Glomerular endothelial cell (primary cell): Measurements from ENCODE around the gene MCU. TPM values are rescaled to one million over a fixed set of nuclear protein-coding genes. Genes with fewer than 3 reads are reported as not detected.
"Not testable (repeated sequence)": the region's sequence is repeated elsewhere in the genome, so short reads cannot be mapped to it uniquely, and the experiment has no call there.

Source experiments
- DNase-seq: peaks from one replicate; pipeline ENCODE4 v3.0.0-alpha.2; 2011; ENCODE audit warnings: low read depth, low spot score; ENCODE audit errors: extremely low read depth
- total RNA-seq: library from RNA; depleted of rRNA; stranded (reverse); fragments of >200 nt; gene quantifications from 2 replicates; pipeline ENCODE4 v1.2.3, GENCODE V29; 2015

The MCU gene
- total RNA-seq, 1 donor from 2014 or later = 24.6 TPM

- no peak for DNase-seq
These were observed 195.1 kb downstream of the MCU start for GRCh38 chr10:72887043-72887442.

- no peak for DNase-seq
These were observed 196.3 kb downstream of the MCU start for GRCh38 chr10:72888151-72888638.

- no peak for DNase-seq
These were observed 197.5 kb downstream of the MCU start for GRCh38 chr10:72889391-72889831.

GRCh38 chr10:72890086-72890485 is 198.1 kb downstream of the MCU start:
- no peak for DNase-seq

GRCh38 chr10:72893136-72893798 is 201.3 kb downstream of the MCU start, which contains the start of gene OIT3:
TSS of gene OIT3 (plus strand) at chr10:72893739. CDS start at chr10:72893799, 60 bp downstream.
- no peak for DNase-seq

DNA sequence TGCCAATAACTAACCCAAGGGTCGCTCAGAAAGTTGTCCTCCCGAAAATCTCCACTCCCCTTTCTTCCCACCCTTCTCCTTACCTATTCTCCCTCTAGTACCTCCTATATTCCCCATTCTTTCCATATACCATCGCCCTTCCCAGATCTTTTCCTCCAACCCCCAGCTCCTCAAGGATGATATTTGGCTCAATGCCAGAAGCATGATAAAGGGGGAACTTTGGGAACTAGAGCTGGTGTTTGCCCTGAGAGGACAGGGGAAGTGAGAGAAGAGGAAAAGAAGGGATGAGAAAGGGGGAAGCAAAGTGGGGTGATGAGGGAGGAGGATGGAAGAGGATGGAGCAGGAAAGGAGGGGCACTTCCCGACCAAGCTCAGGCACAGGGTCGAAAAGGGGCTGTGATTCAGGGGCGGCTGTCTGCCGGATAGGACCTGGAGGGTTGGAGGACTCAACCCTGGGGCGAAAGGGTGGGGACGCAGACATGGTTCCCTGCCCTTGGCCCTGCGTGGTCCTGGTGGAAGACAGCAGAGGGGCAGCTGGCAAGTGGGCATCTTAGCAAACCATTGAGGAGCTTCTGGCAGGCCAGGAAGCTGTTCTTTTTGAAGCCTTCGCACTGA is 203.4 kb downstream of the MCU start:
- no peak for DNase-seq

DNA sequence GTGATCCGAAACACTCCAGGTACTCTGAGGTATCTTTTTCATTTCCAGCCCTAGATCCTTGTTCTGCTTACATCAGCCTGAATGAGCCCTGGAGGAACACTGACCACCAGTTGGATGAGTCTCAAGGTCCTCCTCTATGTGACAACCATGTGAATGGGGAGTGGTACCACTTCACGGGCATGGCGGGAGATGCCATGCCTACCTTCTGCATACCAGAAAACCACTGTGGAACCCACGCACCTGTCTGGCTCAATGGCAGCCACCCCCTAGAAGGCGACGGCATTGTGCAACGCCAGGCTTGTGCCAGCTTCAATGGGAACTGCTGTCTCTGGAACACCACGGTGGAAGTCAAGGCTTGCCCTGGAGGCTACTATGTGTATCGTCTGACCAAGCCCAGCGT is 206.7 kb downstream of the MCU start:
- DNase-seq = no peak

GRCh38 chr10:72899545-72899944 is 207.6 kb downstream of the MCU start:
- no peak for DNase-seq

- DNase-seq = not testable (repeated sequence)
These were observed 212.1 kb downstream of the MCU start for GRCh38 chr10:72903941-72904446.

DNA sequence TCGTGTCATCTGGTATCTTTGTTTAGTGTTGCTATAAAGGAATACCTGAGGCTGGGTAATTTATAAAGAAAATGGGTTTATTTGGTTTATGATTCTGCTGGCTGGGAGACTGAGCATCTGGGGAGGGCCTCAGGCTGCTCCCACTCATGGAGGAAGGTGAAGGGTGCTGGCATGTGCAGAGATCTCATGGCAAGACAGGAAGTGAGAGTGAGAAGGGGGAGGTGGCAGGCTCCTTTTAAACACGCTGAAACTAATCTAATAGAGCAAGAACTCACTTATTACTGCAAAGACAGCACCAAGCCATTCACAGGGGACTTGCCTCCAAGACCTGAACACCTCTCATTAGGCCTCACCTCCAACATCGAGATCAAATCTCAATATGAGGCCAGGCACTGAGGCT is 212.9 kb downstream of the MCU start:
- no peak for DNase-seq

- no peak for DNase-seq
These were observed 214.5 kb downstream of the MCU start for GRCh38 chr10:72906446-72906845.

DNA sequence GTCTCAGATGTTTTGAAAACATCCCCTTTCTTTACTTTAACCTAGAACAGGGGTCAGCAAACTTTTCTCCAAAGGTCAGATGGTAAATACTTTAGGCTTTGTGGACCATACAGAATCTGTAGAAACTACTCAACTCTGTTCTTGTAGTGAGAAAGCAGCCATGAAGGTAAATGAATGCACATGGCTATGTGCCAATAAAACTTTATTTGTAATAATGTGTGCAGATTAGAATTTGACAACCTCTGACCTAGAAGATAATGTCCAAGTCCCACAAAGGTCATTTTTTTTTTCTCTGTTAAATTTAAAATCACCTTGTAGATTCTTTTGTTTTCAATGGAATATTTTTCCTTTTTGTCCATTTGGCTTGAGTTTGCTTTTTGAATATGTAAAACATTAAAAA is 218.8 kb downstream of the MCU start:
- DNase-seq = no peak

GRCh38 chr10:72911758-72912157 is 219.8 kb downstream of the MCU start:
- no peak for DNase-seq

DNA sequence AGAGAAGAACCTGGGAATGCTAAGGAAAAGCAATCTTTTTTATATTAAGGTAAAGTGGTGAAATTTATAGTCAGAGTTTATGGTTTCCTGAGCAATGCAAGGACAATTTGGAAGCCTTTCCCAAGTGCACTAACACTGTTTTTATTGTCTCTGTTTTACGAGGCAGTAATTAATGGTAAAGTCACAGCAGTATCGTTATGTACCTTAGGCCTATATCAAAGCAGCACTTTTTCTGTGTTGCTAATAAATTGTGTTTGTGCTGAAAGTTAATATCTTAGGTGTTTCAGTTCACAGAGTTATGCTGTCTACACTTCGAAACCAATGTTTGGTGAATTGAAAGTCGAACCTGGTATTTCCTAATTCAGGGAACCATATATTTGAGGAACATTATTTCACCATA is 220.8 kb downstream of the MCU start:
- DNase-seq = no peak

DNA sequence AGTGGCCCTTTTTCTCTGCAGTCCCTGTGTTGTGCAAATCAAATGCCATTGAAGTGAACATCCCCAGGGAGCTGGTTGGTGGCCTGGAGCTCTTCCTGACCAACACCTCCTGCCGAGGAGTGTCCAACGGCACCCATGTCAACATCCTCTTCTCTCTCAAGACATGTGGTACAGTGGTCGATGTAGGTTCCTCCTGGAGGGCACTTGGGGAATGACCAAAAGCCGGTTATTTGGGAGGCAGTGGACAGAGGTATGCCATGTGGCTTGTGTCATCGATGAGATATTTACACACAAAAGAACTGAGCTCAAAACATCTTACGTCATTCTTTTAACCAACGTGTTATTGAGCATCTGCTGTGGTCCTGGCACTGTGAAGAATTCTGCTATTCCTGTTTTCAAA is 221.3 kb downstream of the MCU start:
- no peak for DNase-seq

GRCh38 chr10:72917201-72917600 is 225.3 kb downstream of the MCU start:
- DNase-seq = not testable (repeated sequence)

- DNase-seq = not testable (repeated sequence)
These were observed 225.9 kb downstream of the MCU start for GRCh38 chr10:72917803-72918332.

DNA sequence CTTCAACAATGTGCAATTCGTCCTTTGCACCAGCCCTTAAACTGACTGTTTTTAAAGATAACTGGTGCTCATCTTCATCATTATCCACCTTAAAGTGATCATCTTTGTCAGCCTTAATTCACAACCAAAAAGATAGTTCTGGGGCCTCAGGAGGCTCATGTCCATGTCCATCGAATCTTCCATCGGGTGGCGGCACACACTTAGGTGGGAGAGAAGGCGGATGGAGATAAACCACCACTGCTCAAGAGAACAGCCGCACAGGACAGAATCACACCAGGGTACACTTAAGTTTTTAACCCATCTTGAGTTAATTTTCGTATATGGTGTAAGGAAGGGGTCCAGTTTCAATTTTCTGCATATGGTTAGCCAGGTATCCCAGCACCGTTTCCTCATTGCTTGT is 226.4 kb downstream of the MCU start:
- no peak for DNase-seq

GRCh38 chr10:72921147-72921683 is 229.3 kb downstream of the MCU start:
- DNase-seq = not testable (repeated sequence)

DNA sequence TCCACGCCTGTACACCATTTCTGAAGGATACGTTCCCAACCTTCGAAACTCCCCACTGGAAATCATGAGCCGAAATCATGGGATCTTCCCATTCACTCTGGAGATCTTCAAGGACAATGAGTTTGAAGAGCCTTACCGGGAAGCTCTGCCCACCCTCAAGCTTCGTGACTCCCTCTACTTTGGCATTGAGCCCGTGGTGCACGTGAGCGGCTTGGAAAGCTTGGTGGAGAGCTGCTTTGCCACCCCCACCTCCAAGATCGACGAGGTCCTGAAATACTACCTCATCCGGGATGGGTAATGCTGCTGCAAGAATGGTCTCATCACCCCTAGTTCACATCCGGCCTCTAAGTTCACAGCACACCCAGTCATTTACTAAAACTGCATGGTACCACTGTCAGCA is 232.4 kb downstream of the MCU start:
- no peak for DNase-seq

DNA sequence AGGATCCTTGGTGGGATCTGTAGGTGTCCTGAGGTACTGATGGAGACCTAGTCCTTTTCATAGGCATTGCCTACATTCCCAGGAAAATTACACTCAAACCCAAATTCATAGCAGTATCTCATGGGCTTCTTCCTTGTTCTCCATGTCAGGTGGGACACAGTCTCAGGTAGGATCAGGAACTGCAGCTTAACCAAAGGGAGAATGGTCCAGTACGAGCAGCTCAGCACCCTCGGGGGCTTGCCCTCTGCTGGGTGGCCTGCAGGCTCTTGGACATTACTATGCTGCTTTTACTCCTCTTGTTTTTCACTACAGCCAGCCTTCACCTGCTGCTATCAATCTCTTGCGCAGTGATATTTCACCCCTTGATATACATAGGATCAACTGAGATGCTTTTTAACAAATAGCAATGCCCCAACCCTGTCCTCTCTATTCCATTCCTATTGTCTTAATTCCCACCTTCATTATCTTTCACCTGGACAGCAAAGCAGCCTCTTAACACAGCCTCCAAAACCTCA is 234.1 kb downstream of the MCU start:
- no peak for DNase-seq
